BJ (cell line): ENCODE measurements around the gene MIDN. TPM values are rescaled to one million over a fixed set of nuclear protein-coding genes. Genes with fewer than 3 reads are reported as not detected.

ENCODE experiments used
- CTCF ChIA-PET: fragments of 350-600 bp; formaldehyde crosslinking; extraction: SDS; loops from one replicate; lab custom pipeline; 2021; ENCODE audit warnings: antibody characterized with exemption, inconsistent platforms; lab: Yijun Ruan, JAX
- POLR2A ChIA-PET: fragments of 300-600 bp; sonication (Branson Sonifier 250); formaldehyde crosslinking; extraction: SDS; loops from one replicate; lab custom pipeline; 2021; ENCODE audit warnings: antibody characterized with exemption; lab: Charles Lee
- DNase-seq: peaks from one replicate; pipeline ENCODE4 v3.0.0-alpha.2; 2011; ENCODE audit warnings: low read depth
- H3K27me3 ChIP-seq: 2 replicates; pipeline ENCODE4 v1.6.0; 2011; ENCODE audit warnings: low read length; ENCODE audit not compliant: control insufficient read depth, insufficient read depth
- H3K36me3 ChIP-seq: 2 replicates; pipeline ENCODE4 v1.5.1; 2011; ENCODE audit warnings: low read length; ENCODE audit not compliant: control insufficient read depth, insufficient read depth
- H3K4me3 ChIP-seq: 2 replicates; pipeline ENCODE4 v1.5.1; 2011; ENCODE audit warnings: low read depth, mild to moderate bottlenecking, control low read depth, low read length
- polyA plus RNA-seq: library from polyadenylated mRNA; depleted of rRNA; stranded (reverse); fragments of >200 nt; gene quantifications from 2 replicates; pipeline ENCODE4 v1.2.3, GENCODE V29; 2011
- TF ChIP-seq, protein P1 (sequence below): IDR thresholded peaks from 2 replicates; pipeline ENCODE4 v1.5.1; 2011; ENCODE audit warnings: low read depth, mild to moderate bottlenecking, control low read depth, inconsistent platforms, low read length, moderate library complexity; ENCODE audit not compliant: insufficient read depth

MIDN gene
- polyA plus RNA-seq, 1 experiment = 8.4 TPM

- ChIA-PET POLR2A (no interaction called here), CTCF (interaction anchor here (1.7 to 12.8 kb wide), 2 partner anchors 9 to 18 kb away, joined by 11 to 437 read pairs; partner anchors contain the start of gene ATP5F1D)
- DNase-seq = no peak
- peak overlapping the region; percentile 64 for H3K4me3 ChIP-seq
- H3K36me3 ChIP-seq = peaks cover 14% of the 10 kb centered on the region
- TF ChIP-seq, protein P1, sequence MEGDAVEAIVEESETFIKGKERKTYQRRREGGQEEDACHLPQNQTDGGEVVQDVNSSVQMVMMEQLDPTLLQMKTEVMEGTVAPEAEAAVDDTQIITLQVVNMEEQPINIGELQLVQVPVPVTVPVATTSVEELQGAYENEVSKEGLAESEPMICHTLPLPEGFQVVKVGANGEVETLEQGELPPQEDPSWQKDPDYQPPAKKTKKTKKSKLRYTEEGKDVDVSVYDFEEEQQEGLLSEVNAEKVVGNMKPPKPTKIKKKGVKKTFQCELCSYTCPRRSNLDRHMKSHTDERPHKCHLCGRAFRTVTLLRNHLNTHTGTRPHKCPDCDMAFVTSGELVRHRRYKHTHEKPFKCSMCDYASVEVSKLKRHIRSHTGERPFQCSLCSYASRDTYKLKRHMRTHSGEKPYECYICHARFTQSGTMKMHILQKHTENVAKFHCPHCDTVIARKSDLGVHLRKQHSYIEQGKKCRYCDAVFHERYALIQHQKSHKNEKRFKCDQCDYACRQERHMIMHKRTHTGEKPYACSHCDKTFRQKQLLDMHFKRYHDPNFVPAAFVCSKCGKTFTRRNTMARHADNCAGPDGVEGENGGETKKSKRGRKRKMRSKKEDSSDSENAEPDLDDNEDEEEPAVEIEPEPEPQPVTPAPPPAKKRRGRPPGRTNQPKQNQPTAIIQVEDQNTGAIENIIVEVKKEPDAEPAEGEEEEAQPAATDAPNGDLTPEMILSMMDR = 0 out of 2 replicates have a peak, but pooled peaks have one; percentile 4
- no peaks in the 10 kb centered on the region for H3K27me3 ChIP-seq
Measured at GRCh38 chr19:1261798-1262622, 13.6 kb downstream of the MIDN start.

DNA sequence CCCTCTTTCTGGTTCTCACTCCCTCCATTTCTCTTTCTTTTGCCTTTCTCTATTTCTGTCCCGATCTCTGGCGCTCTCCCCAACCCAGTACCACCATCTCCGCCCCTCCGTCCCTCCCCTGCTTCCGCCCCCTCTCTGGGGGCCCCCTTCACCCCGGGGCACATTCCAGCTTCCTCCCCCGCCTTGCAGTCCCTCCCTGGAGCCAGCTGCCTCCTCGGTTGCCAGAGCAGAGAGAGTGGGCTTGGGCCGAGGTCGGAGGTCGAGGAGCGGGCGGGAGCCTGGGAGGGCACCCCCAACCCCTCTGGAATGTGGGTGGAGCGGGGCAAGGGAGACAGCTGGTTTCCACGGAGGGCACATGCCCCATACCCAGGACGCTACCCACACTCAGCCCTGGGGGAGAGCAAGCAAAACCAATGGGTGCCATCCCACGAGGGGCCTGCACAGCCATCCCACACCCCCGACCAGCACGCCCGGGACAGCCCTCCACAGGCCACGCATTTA is 14.3 kb downstream of the MIDN start:
- CTCF ChIA-PET = interaction anchor here (1.0 to 12.8 kb wide), 3 partner anchors 10 to 19 kb away, joined by 3 to 437 read pairs (median 11); partner anchors contain the start of gene ATP5F1D
- no peak for DNase-seq
- H3K36me3 ChIP-seq = peaks cover 9% of the 10 kb centered on the region

GRCh38 chr19:1263188-1263587 is 14.8 kb downstream of the MIDN start:
- H3K27me3 ChIP-seq = no peaks in the 10 kb centered on the region
- peaks cover 4% of the 10 kb centered on the region for H3K36me3 ChIP-seq
- TF ChIP-seq, protein P1 = no peak
- no peak overlapping the region; the same call in 1 of the 2 replicates for H3K4me3 ChIP-seq
- CTCF ChIA-PET = interaction anchor here (1.0 to 12.8 kb wide), 3 partner anchors 10 to 19 kb away, joined by 3 to 437 read pairs (median 4); partner anchors contain the start of gene ATP5F1D
- DNase-seq = no peak
- POLR2A ChIA-PET = no interaction called here

More for the DNA sequence above, 14.3 kb downstream of the MIDN start:
- peak overlapping the region; percentile 17 for H3K4me3 ChIP-seq
- TF ChIP-seq, protein P1 = no peak
- H3K27me3 ChIP-seq = no peaks in the 10 kb centered on the region
- POLR2A ChIA-PET = no interaction called here

DNA sequence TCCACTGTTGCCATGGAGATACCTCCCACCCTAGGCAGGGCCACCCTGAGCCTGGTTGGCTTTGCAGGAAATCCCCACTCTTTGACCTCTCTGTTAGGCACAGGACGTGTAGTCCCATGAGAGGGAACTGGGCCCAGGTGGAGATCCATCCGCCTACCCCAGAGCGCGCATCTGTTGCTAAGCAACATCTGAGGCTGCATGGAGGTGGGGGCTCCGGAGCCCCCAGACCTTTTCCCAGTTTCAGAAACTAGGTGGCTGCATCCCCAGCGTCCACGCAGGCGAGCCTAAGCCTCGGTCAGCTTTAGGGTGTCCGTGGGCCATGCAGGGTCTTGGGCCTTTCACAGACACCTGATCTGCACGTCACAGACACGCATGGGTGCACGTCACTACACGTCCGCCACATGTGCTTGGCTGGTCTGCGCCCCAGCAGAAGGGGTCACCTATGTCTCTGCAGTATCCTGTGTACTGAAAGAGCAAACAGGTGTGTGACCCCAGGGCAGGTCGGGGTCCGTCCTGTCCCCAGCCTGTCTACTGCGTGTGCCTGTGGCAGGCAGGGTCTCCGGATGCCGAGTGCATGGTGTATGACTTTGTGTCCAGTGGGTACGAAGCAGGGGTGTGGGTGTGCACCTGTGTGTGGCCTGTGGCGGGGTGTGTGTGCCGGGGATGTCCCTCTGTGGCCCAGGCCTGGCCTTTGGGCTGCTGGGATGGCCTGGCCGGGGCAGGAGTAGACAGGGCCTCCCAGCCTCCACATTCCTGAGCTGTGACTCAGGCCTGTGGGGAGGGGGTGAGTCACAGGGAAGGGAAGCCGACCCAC is 16.6 kb downstream of the MIDN start:
- CTCF ChIA-PET = interaction anchor here (0.6 to 12.8 kb wide), 9 partner anchors 10 to 608 kb away, joined by 3 to 437 read pairs (median 5); partner anchors contain the start of genes ATP5F1D and FAM174C
- no peaks in the 10 kb centered on the region; the same call in 1 of the 2 replicates for H3K36me3 ChIP-seq
- DNase-seq = no peak

More for the DNA sequence above, 16.6 kb downstream of the MIDN start:
- POLR2A ChIA-PET = interaction anchor here (2.1 to 2.2 kb wide), 2 partner anchors 12 to 21 kb away, joined by 12 to 18 read pairs; no protein-coding TSS in a partner anchor
- no peaks in the 10 kb centered on the region for H3K27me3 ChIP-seq
- TF ChIP-seq, protein P1 = no peak
- no peak overlapping the region for H3K4me3 ChIP-seq
